GM18508 (cell line): Measurements from ENCODE around the gene PEX5L.

Source experiments
- ATAC-seq: cut with Tn5 transposase; IDR thresholded peaks from one replicate; pipeline ENCODE4 v1.9.1; 2021; ENCODE audit warnings: moderate number of reproducible peaks; ENCODE audit not compliant: insufficient read depth, unreplicated experiment

Gene PEX5L

DNA sequence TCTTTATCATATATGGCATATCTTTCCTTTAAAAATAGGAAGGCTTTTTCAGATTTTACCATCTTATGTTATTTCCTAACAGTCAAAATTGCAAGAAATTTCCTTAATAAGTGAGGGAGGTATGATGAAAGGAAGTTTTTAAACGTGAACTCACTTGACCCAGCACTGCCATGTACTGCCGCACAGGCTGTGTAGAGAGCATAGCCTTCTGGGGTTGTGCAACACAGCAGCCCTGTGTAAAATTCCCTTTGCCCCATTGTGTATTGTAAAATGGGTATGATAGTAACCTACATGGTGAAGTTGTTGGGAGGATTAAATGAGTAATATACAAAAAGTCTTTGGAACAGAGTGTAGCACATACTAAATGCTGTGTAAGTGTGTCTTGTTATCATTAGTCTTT lies 78.6 kb downstream of the PEX5L start:
- no peak for ATAC-seq

DNA sequence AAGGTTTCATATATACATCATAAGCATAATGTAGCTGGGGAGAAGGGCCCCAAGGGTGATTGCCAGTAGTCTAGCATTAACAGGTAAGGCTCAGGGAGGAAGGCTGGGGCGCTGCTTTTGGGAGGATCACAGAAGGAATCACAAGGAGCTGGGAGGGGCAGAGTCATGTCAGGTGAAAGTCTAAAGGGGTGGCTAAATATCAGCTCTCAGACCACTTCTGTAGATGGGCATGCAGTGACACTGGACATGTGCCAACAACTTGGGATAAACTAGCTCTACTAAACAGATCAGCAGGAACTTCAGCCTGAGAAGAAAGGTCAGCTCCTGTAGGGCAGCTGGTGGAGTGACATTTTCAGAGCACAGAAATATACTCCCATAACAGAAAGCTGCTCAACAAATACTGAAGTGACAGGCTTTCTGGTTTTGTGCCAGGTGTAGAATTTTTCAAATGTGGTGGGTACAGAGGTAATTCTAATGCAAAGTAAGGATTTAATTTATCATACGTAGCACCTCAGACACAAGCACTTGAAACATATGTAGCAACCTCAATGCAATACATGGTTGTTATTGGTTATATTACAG lies 79.4 kb downstream of the PEX5L start:
- ATAC-seq, result no peak

DNA sequence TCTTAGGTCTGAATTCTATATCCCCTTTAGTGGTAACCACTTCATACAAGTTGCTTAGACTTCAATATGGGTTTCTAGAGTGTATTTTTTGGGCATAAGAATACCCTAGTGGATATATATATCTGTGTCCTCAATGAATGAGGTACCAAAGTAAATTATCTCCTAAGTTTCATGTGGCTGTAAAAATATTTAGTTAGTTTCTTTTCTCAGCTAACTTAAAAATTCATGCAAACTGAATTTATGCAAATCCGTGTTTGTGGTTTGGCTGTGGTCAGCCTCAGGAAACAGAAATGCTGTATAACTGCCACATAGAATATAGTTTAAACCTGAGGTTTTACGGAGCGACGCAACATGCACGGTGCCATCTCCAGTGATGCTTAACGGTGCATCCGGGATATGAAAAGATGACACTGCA lies 80.3 kb downstream of the PEX5L start:
- peak; percentile 87 for ATAC-seq

DNA sequence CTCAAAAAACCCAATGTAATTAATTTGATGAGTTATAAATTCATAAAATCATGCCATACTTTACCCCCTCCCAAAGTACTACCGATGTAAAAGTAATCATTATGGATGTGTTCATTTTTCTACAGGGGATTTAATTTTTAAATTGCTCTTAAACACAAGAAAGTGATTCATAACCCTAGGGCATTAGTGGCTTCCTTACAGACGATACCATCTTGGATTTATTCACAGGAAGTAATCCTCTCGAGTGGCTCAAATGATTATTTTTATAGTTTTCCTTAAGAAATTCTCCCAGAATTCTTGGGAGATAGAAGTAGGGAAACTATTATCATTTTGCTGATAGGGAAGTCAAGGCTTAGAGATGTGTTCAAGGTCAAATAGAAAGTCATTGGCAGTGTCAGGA lies 80.9 kb downstream of the PEX5L start:
- ATAC-seq, result no peak

DNA sequence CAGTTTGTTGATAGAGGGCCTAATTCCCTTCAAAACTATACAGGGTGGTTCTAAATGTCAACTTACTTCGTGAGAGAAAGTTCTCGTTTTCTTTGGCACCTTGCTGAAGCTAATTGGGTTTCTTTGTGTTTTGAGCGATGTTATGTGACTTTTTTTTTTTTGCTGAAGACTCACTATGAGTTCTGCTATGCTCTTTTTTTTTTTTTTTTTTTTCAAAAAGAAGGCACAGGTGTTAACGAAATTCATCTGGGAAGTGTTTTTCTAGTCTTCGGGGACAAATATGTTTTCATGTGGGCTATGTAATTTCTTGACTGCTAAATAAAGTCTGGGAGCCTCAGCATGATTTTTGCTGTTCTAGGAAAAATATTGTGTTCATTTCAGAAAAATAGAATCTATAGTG lies 81.5 kb downstream of the PEX5L start:
- ATAC-seq, result no peak

DNA sequence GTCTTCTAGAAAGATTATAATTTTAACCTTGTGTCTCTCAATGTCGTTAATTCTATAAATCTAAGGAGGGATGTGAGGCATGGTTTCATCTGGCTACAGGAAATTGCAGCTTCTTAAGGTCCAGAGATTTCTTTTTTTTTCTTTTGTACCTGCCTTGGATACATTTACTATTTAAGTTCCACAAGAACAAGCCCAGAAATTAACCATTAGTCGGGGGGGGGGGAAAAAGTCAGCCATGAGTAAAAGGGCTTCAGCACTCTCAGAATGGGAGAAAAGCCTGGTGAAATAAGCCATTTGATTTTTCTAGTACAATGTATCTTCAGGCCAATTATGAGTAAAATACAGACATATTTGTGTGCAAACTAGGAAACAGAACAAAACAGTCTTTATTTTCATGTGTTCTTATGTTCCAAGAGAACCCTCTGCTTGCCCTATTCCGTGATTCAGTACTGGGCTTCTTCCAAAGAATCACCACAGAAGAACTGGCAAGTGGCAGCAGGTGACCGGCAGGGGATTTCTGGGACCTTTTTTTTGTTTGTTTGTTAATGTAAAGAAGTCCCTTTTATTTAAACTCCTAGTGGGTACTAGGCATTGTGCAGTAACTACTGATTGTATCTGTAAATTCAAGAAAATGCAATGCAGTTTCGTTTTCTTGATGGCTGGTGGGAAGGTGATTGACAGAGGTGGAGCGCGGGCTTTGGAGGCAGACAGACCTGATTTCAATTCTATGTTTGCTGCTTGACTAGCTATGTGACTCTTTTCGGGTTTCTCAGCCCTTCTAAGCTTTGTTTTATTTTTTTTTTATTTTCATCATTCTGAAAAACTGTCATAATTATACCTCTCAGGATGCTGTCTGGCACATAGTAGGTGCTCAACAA lies 82.5 kb downstream of the PEX5L start:
- no peak for ATAC-seq

DNA sequence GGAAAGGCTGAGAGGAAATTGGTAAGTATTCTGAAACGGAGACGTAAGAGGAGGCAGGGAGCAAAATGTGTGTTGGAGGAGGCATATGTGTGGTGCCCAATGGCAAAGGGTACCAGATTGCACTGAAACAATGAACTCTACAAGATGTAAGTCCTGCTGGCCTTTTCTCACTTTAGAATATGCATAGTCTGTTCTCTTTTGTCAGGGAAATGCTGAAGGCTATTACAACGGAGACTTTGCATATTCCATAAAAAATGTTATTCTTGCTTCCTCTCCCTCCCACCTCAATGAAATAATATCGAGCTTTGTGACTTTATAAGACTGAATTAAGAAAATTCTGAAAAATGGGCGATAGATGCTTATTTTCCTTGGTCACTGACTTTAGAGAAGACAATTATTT lies 85.9 kb downstream of the PEX5L start:
- ATAC-seq, result no peak

DNA sequence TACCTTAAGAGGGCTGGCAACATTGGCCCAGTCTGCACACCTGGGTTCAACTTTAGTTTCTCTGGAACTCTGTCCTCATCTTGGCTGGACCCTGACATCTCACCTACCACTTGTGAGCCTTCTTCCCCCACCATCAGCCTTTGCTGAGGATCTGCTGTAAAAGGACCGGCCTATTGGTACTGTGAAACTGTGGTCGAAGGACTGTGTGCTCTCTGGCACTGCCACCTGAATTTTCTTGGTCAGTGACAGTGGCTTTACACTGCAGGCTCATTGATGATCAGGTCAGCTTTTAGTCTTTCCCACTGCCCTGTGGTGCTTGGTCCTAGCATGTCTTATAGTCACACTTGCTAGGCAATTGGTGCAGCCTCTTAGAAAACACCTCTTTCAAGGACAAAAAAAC lies 86.9 kb downstream of the PEX5L start:
- no peak for ATAC-seq

DNA sequence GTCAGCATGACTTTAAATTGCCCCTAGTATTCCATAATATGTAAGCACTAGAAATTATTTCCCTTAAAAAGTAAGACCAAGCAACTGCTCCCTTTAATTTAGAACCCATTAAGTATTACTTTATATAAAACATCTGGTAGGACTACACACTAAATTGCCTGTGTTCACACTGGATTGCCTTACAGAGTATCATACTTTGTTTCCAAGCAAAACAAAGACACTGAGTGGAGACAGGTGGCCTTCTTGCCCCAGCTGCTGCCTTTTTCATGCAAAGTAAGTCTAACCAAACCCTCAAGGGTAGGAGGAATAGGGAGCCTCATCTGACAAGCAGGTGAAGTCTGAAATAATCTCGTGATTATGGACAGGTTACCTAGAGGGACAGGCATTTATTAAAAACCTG lies 87.3 kb downstream of the PEX5L start:
- ATAC-seq, result peak; percentile 56

DNA sequence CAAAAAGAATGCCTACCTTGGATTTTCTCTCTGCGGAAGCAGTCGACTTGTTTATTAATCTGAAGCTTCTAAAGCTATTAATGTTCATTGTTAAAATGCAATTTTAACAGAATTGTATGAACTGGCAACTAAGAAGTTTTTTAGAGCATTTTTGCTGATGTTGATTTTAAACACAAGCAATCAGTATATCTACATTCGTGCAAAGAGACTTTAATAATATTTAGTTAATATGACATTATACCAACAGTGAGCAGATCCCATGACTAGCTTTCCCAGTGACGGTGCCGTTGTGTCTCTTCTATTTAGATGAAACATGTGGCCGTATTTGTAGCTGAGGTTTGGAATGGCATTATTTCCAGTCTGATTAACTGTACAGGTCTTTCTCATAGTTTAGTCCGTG lies 88.0 kb downstream of the PEX5L start:
- ATAC-seq, result no peak

DNA sequence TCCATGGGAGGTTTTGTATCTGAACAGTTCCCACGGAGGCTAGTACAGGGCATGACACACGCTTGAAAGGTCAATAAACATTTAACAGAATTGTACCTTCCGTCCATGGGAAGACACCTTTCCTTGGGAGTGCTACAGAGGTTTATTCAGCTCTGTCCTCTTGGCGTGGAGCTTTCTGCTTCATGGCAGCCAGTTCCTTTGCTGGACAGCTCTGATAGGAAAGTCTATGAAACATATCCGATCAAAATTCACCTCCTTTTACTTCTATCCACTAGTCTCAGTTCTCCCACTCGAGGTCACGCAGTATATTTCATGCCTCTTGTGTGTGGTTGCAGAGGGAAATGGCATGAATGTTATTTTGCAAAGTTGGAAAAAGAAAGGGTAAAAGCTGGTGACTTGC lies 91.2 kb downstream of the PEX5L start:
- no peak for ATAC-seq

DNA sequence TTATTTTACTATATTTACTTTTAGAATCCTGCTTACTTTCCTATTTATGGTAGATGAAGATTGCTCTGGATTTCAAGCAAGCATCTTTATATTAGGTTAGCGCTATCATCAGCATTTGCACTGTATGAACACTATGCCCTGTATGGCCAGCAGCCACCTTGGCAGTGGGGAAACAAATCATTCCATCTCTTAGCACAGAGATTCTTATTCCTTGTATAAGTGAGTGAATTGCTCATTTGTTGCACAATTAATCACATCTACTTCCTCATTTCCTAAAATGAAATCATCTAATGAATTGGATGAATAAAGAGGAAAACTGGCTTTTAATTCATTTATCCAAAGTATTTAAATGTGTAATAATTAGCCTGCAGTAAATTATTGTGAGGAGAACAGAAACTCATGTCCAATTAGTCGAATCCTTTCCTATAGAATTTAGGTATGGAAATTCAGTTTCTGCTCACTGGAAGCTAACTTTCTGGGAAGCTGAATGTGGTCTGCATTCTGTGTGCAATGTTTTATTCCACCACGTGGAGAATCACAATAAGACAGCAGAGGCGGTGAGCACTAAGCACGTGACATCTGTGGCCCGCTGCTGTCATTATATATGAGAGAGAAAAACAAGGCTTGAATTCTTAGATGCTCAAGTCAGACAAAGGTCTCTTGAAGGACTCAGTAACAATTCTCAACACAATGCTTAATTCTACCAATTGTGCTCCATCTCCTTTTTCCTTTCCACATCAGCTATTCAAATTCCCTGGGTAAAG lies 93.4 kb downstream of the PEX5L start:
- ATAC-seq, result no peak

DNA sequence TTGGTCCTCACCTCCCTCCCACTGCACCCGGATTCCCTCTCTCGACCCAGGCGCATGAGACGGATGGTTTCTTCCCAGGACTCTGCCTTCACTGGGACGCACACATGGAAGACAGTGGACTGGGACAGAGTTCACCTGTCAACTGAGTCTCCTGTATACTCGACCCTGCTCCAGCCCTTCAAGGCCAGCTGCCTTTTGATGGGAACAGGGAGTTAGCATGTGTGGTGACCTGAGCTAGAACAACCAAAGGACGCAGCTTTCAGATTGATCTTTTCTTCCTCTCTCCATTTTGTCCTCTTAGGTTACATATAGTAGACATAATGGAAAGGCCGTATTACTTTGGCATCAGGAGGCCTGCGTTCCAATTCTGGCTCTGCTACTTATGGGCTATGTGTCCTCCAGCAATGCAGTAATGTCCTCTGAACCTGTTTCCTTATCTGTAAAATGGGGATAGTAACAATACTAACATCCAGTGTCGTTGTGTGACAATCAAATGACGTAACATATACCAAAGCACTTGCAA lies 94.1 kb downstream of the PEX5L start:
- ATAC-seq, result no peak

DNA sequence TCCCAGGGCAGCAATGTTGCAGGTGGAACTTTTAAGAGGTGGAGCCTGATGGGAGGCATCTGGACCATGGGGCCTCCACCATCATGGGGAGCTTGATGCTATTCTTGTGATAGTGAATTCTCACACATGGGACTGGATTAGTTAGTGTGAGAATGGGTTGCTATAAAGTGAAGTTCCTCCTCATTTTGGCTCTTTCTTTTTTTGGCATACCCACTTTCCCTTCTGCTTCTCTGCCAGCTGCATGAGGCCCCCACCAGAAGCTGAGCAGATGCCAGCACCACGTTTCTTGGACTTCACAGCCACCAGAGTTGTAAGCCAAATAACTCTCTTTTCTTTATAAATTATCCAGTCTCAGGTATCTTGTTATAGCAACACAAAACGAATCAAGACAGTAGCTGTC lies 101.0 kb downstream of the PEX5L start:
- ATAC-seq, result no peak

DNA sequence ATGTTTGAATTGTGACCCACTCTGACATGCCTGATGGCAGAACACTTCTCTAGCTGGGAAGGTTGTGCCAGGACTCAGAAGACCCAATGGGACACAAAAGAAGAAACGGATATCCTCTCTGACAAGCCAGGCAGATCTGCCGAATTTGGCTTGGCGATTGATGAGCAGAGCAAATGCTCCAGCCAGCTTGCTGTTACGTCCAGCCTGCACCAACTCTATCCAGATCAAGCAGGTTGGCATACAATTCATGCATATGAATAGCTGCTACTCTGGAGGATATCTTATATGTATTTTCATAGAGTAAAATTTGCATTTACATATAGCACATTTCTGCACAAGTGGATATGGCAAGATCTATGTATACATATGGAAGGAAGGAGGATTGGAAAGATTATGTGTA lies 102.8 kb downstream of the PEX5L start:
- ATAC-seq, result no peak

DNA sequence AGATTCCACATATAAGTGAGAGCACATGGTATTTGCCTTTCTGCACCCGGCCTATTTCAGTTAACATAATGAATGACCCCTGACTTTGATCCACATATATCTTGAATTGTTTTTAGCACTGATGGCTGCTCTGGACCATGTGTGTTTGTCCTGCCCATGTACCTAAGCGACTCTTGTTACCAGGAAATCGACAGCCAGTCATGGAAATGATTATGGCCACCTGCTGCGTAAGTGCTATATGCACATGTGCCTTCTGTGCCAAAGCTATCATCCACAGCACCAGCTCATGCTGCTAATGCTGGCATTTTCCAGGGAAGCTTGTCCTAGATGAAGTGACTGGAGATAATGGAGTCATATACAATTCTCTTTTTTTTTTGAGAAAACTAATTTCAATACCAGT lies 103.7 kb downstream of the PEX5L start:
- ATAC-seq, result no peak

DNA sequence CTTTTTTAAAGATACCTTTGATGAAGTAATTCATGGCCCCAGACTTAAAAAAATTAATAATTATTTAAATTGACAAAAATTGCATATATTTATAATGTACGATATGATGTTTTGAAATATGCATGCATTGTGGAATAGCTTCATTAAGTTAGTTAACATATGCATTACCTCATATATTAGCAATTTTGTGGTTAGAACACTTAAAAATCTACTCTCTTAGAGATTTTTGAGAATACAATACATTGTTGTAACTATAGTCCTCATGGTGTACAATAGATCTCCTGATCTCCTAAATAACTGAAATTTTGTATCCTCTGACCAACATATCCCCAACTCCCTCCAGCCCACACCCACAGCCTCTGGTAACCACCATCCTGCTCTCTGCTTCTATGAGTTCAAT lies 104.1 kb downstream of the PEX5L start:
- ATAC-seq, result no peak

DNA sequence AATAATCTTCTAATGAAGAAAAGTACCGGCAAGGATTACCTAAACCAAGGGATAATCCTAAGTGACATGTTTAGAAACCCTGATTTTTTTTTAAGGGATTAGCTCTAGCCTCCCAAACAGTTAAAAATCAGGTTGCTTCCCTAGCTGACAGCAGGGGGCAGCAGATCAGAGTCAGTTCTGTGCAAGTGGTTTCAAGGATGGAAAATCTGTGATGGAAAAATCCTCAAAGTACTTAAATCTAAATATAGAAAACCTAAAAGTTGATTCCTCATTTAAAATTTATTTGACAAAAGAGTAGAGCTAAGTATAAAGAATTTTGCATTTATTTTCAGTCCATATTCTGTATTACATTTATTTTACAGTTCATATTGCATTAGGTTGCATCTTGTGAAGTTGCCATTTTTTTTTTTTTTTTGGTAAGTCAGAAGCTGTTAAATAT lies 107.6 kb downstream of the PEX5L start:
- ATAC-seq, result peak; percentile 70

DNA sequence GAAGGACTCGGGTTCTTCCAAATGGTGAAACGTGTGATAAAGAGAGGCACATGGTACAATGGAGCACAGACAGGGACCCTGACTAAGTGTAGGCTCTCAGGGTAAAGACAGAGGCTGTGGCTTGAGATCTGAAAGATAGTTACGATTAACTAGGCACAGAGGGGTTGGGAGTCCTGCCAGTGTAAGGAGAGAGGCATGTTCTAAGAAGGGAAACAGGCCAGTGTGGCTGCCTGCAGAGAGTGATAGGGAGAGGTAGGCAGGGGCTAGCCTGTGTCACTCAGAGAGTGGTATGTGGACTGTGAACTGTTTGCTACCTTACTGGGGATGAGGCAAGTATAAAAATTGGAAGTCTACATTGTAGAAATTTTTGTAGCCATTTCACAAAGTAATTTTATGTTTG lies 109.5 kb downstream of the PEX5L start:
- no peak for ATAC-seq

DNA sequence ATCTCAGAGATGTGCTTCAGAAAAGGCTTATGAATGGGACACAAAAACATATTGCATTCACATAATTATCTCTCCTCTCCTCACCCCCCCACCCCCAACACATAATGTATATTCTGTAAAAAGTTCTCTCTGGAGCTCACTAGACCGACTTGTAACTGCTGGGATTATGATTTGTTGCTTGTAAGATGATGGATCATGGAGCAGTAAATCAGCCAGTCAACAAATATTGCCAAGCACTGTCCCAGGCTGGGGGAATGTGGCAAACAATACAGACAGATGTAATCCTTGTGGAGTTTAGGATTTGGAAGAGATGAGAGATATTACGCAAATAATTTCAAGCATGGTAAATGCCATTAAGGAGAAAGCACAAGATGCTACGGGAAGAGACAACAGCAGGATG lies 114.8 kb downstream of the PEX5L start:
- no peak for ATAC-seq

DNA sequence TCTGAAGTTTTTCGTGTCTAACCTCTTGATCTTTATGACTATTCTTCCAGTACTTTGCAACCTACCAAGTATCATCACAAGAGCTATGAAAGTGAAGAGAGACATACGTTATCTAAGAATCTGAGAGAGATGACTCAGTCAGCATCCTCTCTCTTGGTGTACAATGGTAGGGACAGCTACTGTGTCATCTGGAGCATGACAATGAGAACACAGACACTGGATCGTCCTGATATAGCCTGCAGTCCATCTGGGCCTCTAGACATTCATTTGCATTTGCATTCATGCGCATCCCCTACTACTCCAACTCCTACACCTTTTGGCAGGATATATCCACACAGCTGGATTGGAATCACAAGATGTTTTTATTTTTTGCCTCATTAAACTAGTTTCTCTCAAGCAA lies 115.2 kb downstream of the PEX5L start:
- ATAC-seq, result peak; percentile 97
